GM12878 (cell line): ENCODE data around the gene SLC9C1. TPM values are rescaled to one million over a fixed set of nuclear protein-coding genes. Genes with fewer than 3 reads are reported as not detected.

Experiments
- CREB1 ChIP-seq: IDR thresholded peaks from 2 replicates; pipeline ENCODE4 v1.6.1; 2012; ENCODE audit warnings: low read depth, mild to moderate bottlenecking, inconsistent platforms
- EED ChIP-seq: sonication (generic); IDR thresholded peaks from 2 replicates; pipeline ENCODE4 v1.6.1; 2016; ENCODE audit warnings: antibody characterized with exemption, low read depth
- EP300 ChIP-seq, 2 experiments: fragments of 150-350 bp in 1 of 2; IDR thresholded peaks; 2 replicates each; pipeline ENCODE4 v1.6.1; 2011 to 2012; ENCODE audit warnings: low read depth in 2 of 2, low read length in 2 of 2, borderline replicate concordance in 1 of 2, improper control_type of control experiment in 1 of 2, inconsistent platforms in 1 of 2; ENCODE audit not compliant: control insufficient read depth in 1 of 2
- FOXK2 ChIP-seq: fragments of 450-650 bp; IDR thresholded peaks from 2 replicates; pipeline ENCODE4 v1.6.1; 2017; ENCODE audit warnings: mild to moderate bottlenecking, moderate library complexity
- HCFC1 ChIP-seq: fragments of 150-350 bp; IDR thresholded peaks from 2 replicates; pipeline ENCODE4 v1.6.1; 2014; ENCODE audit warnings: low read length
- MEF2A ChIP-seq: IDR thresholded peaks from 2 replicates; pipeline ENCODE4 v1.6.1; 2011; ENCODE audit warnings: low read depth, mild to moderate bottlenecking, low read length, moderate library complexity; ENCODE audit not compliant: insufficient read depth
- MLLT1 ChIP-seq: fragments of 450-650 bp; IDR thresholded peaks from 2 replicates; pipeline ENCODE4 v1.6.1; 2016; ENCODE audit warnings: mild to moderate bottlenecking
- MTA2 ChIP-seq: fragments of 450-650 bp; IDR thresholded peaks from 2 replicates; pipeline ENCODE4 v1.6.1; 2016; ENCODE audit warnings: low read depth, mild to moderate bottlenecking, moderate library complexity
- NFIC ChIP-seq: IDR thresholded peaks from 2 replicates; pipeline ENCODE4 v1.6.1; 2012; ENCODE audit warnings: low read depth, mild to moderate bottlenecking, inconsistent platforms, low read length, moderate library complexity
- NR2F1 ChIP-seq: fragments of 450-650 bp; conservative IDR thresholded peaks from 2 replicates; pipeline ENCODE4 v1.6.1; 2017; ENCODE audit warnings: mild to moderate bottlenecking
- POLR2AphosphoS5 ChIP-seq: IDR thresholded peaks from 2 replicates; pipeline ENCODE4 v1.6.1; 2011; ENCODE audit warnings: mild to moderate bottlenecking, low read length, inconsistent platforms
- RB1 ChIP-seq: fragments of 450-650 bp; formaldehyde crosslinking; IDR thresholded peaks from 2 replicates; pipeline ENCODE4 v1.6.1; 2017; ENCODE audit warnings: mild to moderate bottlenecking, borderline replicate concordance
- RELB ChIP-seq: fragments of 450-650 bp; IDR thresholded peaks from 2 replicates; pipeline ENCODE4 v1.6.1; 2017; ENCODE audit warnings: low read depth, mild to moderate bottlenecking, moderate library complexity
- SMAD1 ChIP-seq: fragments of 450-650 bp; IDR thresholded peaks from 2 replicates; pipeline ENCODE4 v1.6.1; 2018; ENCODE audit warnings: mild to moderate bottlenecking, low read depth; ENCODE audit not compliant: partially characterized antibody
- SMC3 ChIP-seq: IDR thresholded peaks from 2 replicates; pipeline ENCODE4 v1.6.1; 2011; ENCODE audit warnings: low read length, improper control_type of control experiment, borderline replicate concordance
- SREBF2 ChIP-seq: IDR thresholded peaks from 2 replicates; pipeline ENCODE4 v1.6.1; 2012; ENCODE audit warnings: mild to moderate bottlenecking, low read length
- STAT1 ChIP-seq: fragments of 450-650 bp; conservative IDR thresholded peaks from 2 replicates; pipeline ENCODE4 v1.6.1; 2014; ENCODE audit warnings: antibody characterized with exemption, mild to moderate bottlenecking
- USF2 ChIP-seq: IDR thresholded peaks from 2 replicates; pipeline ENCODE4 v1.6.1; 2011; ENCODE audit warnings: low read depth, low read length, improper control_type of control experiment, borderline replicate concordance
- ZNF24 ChIP-seq: fragments of 450-650 bp; IDR thresholded peaks from 2 replicates; pipeline ENCODE4 v1.6.1; 2017; ENCODE audit warnings: antibody characterized with exemption, mild to moderate bottlenecking
- ZNF274 ChIP-seq: IDR thresholded peaks from one replicate; pipeline ENCODE4 v1.8.0; 2011; ENCODE audit not compliant: insufficient read length, insufficient read depth
- polyA plus RNA-seq, 11 experiments: library from polyadenylated mRNA; depleted of rRNA in 4 of 11; unstranded in 6 of 11; stranded (reverse) in 5 of 11; fragments of >200 nt; fragmentation: Nextera tagmentation in 4 of 11; fragmentation: Illumina TruSeq in 1 of 11; extraction: Ambion mirVana in 4 of 11; extraction: Trizol in 1 of 11; gene quantifications; 1 replicate in 1 of 11; 2 replicates in 10 of 11; pipeline versions ENCODE4 v1.2.1 to v1.2.3, GENCODE V29; 2011 to 2016; ENCODE audit warnings: inconsistent platforms in 2 of 11, missing spikeins in 2 of 11, low read depth in 1 of 11
- total RNA-seq, 4 experiments: library from RNA; depleted of rRNA in 3 of 4; stranded (reverse); fragments of >200 nt in 3 of 4; fragmentation: Illumina TruSeq in 1 of 4; extraction: Trizol in 1 of 4; gene quantifications; 2 replicates each; pipeline versions ENCODE4 v1.2.1 to v1.2.3, GENCODE V29; 2013 to 2021
- TF ChIP-seq, protein P1 (sequence below): fragments of 450-650 bp; IDR thresholded peaks from 2 replicates; pipeline ENCODE4 v1.6.1; 2017; ENCODE audit warnings: mild to moderate bottlenecking, moderate library complexity

The SLC9C1 gene
- total and polyA plus RNA-seq, 10 of the 15 experiments (the other 5 are each of a cell fraction or from before 2014, with no cell fraction given) = not detected

GRCh38 chr3:112187300-112187699, 106.7 kb downstream of the SLC9C1 start (continued):
- no peak for TF ChIP-seq FOXK2
- no peak for TF ChIP-seq NR2F1
- no peak for TF ChIP-seq HCFC1
- TF ChIP-seq USF2 = no peak
- no peak for TF ChIP-seq STAT1
- TF ChIP-seq RELB = no peak
- TF ChIP-seq MLLT1 = no peak
- TF ChIP-seq RB1 = no peak
- no peak for TF ChIP-seq EED
- peak; percentile 80 for TF ChIP-seq MEF2A
- TF ChIP-seq ZNF274 = no peak
- TF ChIP-seq EP300 (IDR thresholded peaks at IDR 0.05; ENCODE audit: borderline replicate concordance in 1 of 2, control insufficient read depth in 1 of 2, low read depth in 2 of 2, low read length in 2 of 2) = no peak
- peak; percentile 67 for TF ChIP-seq MTA2
- TF ChIP-seq, protein P1, sequence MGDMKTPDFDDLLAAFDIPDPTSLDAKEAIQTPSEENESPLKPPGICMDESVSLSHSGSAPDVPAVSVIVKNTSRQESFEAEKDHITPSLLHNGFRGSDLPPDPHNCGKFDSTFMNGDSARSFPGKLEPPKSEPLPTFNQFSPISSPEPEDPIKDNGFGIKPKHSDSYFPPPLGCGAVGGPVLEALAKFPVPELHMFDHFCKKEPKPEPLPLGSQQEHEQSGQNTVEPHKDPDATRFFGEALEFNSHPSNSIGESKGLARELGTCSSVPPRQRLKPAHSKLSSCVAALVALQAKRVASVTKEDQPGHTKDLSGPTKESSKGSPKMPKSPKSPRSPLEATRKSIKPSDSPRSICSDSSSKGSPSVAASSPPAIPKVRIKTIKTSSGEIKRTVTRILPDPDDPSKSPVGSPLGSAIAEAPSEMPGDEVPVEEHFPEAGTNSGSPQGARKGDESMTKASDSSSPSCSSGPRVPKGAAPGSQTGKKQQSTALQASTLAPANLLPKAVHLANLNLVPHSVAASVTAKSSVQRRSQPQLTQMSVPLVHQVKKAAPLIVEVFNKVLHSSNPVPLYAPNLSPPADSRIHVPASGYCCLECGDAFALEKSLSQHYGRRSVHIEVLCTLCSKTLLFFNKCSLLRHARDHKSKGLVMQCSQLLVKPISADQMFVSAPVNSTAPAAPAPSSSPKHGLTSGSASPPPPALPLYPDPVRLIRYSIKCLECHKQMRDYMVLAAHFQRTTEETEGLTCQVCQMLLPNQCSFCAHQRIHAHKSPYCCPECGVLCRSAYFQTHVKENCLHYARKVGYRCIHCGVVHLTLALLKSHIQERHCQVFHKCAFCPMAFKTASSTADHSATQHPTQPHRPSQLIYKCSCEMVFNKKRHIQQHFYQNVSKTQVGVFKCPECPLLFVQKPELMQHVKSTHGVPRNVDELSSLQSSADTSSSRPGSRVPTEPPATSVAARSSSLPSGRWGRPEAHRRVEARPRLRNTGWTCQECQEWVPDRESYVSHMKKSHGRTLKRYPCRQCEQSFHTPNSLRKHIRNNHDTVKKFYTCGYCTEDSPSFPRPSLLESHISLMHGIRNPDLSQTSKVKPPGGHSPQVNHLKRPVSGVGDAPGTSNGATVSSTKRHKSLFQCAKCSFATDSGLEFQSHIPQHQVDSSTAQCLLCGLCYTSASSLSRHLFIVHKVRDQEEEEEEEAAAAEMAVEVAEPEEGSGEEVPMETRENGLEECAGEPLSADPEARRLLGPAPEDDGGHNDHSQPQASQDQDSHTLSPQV = no peak
- no peak for TF ChIP-seq SREBF2
- TF ChIP-seq CREB1 = no peak
- TF ChIP-seq ZNF24 = no peak
- no peak for TF ChIP-seq POLR2AphosphoS5
- TF ChIP-seq SMC3 = no peak
- TF ChIP-seq SMAD1 = no peak
- peak; percentile 49; the same call in 1 of the 2 replicates for TF ChIP-seq NFIC
